GM23338 (cell line): ENCODE results near the gene PIEZO2.

Source experiments
- EZH2 ChIP-seq: fragments of 200-600 bp; sonication (generic); IDR thresholded peaks from one replicate; pipeline ENCODE4 v1.8.0; 2017; ENCODE audit warnings: antibody characterized with exemption, mild to moderate bottlenecking, low read depth; ENCODE audit not compliant: unreplicated experiment
- JUNB ChIP-seq: IDR thresholded peaks from one replicate; pipeline ENCODE4 v1.6.1; 2016; ENCODE audit warnings: antibody characterized with exemption; ENCODE audit not compliant: unreplicated experiment
- POLR2AphosphoS5 ChIP-seq: IDR thresholded peaks from 2 replicates; pipeline ENCODE4 v1.6.1; 2016; ENCODE audit warnings: antibody characterized with exemption, low read depth
- TF ChIP-seq, protein P1 (sequence below), 2 experiments: fragments of 200-600 bp in 1 of 2; sonication (generic) in 1 of 2; conservative IDR thresholded peaks; 2 replicates each; pipeline versions ENCODE4 v1.5.1 to v1.6.1; 2016 to 2017; ENCODE audit warnings: antibody characterized with exemption in 2 of 2, low read depth in 2 of 2, mild to moderate bottlenecking in 2 of 2, moderate library complexity in 1 of 2
- TF ChIP-seq, protein P2 (sequence below): IDR thresholded peaks from one replicate; pipeline ENCODE4 v1.6.1; 2018; ENCODE audit warnings: antibody characterized with exemption; ENCODE audit not compliant: unreplicated experiment

DNA sequence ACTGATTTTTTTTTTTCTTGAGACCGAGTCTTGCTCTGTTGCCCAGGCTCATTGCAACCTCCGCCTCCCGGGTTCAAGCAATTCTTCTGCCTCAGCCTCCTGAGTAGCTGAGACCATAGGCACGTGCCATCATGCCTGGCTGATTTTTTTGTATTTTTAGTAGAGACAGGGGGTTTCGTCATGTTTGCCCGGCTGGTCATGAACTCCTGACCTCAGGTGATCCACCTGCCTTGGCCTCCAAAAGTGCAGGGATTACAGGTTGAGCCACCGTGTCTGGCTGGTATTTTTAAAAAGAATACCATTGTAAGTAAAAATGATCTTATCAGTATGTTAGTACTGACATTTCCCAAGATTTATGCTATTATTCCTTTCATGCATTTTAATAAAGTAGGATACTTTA lies 105.7 kb downstream of the PIEZO2 start:
- TF ChIP-seq, protein P1, sequence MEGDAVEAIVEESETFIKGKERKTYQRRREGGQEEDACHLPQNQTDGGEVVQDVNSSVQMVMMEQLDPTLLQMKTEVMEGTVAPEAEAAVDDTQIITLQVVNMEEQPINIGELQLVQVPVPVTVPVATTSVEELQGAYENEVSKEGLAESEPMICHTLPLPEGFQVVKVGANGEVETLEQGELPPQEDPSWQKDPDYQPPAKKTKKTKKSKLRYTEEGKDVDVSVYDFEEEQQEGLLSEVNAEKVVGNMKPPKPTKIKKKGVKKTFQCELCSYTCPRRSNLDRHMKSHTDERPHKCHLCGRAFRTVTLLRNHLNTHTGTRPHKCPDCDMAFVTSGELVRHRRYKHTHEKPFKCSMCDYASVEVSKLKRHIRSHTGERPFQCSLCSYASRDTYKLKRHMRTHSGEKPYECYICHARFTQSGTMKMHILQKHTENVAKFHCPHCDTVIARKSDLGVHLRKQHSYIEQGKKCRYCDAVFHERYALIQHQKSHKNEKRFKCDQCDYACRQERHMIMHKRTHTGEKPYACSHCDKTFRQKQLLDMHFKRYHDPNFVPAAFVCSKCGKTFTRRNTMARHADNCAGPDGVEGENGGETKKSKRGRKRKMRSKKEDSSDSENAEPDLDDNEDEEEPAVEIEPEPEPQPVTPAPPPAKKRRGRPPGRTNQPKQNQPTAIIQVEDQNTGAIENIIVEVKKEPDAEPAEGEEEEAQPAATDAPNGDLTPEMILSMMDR (conservative IDR thresholded peaks at IDR 0.05; ENCODE audit: low read depth in 2 of 2): no peak
- no peak for TF ChIP-seq EZH2
- TF ChIP-seq POLR2AphosphoS5: no peak
- TF ChIP-seq, protein P2, sequence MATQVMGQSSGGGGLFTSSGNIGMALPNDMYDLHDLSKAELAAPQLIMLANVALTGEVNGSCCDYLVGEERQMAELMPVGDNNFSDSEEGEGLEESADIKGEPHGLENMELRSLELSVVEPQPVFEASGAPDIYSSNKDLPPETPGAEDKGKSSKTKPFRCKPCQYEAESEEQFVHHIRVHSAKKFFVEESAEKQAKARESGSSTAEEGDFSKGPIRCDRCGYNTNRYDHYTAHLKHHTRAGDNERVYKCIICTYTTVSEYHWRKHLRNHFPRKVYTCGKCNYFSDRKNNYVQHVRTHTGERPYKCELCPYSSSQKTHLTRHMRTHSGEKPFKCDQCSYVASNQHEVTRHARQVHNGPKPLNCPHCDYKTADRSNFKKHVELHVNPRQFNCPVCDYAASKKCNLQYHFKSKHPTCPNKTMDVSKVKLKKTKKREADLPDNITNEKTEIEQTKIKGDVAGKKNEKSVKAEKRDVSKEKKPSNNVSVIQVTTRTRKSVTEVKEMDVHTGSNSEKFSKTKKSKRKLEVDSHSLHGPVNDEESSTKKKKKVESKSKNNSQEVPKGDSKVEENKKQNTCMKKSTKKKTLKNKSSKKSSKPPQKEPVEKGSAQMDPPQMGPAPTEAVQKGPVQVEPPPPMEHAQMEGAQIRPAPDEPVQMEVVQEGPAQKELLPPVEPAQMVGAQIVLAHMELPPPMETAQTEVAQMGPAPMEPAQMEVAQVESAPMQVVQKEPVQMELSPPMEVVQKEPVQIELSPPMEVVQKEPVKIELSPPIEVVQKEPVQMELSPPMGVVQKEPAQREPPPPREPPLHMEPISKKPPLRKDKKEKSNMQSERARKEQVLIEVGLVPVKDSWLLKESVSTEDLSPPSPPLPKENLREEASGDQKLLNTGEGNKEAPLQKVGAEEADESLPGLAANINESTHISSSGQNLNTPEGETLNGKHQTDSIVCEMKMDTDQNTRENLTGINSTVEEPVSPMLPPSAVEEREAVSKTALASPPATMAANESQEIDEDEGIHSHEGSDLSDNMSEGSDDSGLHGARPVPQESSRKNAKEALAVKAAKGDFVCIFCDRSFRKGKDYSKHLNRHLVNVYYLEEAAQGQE: no peak
- no peak for TF ChIP-seq JUNB
